Mucosa of stomach (tissue), 1 donor: ENCODE data around the gene CLDN16.

Experiments
- H3K27me3 ChIP-seq: one replicate; pipeline ENCODE4 v1.7.0; 2013; ENCODE audit warnings: mild to moderate bottlenecking, low read length; ENCODE audit not compliant: control insufficient read depth, insufficient read depth
- H3K36me3 ChIP-seq: one replicate; pipeline ENCODE4 v1.7.0; 2013; ENCODE audit warnings: low read length; ENCODE audit not compliant: control insufficient read depth, insufficient read depth
- H3K4me1 ChIP-seq: one replicate; pipeline ENCODE4 v1.7.0; 2013; ENCODE audit warnings: mild to moderate bottlenecking, low read length; ENCODE audit not compliant: control insufficient read depth, insufficient read depth
- H3K4me3 ChIP-seq: one replicate; pipeline ENCODE4 v1.7.0; 2013; ENCODE audit warnings: low read length
- H3K9ac ChIP-seq: one replicate; pipeline ENCODE4 v1.7.0; 2013; ENCODE audit warnings: mild to moderate bottlenecking, low read length, moderate library complexity
- H3K9me3 ChIP-seq: one replicate; pipeline ENCODE4 v1.7.0; 2013; ENCODE audit warnings: mild to moderate bottlenecking, low read length, moderate library complexity; ENCODE audit not compliant: control insufficient read depth
- donor health status: Pancreatic carcinoma.

CLDN16 gene

GRCh38 chr3:190425833-190426232 lies 37.9 kb downstream of the CLDN16 start:
- Histone ChIP-seq H3K9ac (no peak overlapping the region), H3K27me3 (no peaks in the 10 kb centered on the region), H3K4me1 (no peaks in the 10 kb centered on the region), H3K36me3 (no peaks in the 10 kb centered on the region), H3K9me3 (no peaks in the 10 kb centered on the region), H3K4me3 (no peak overlapping the region)

- no peaks in the 10 kb centered on the region for H3K4me1 ChIP-seq
- H3K4me3 ChIP-seq: no peak overlapping the region
- no peaks in the 10 kb centered on the region for H3K36me3 ChIP-seq
- no peaks in the 10 kb centered on the region for H3K9me3 ChIP-seq
- no peaks in the 10 kb centered on the region for H3K27me3 ChIP-seq
- no peak overlapping the region for H3K9ac ChIP-seq
Observed at GRCh38 chr3:190426806-190427507, 39.0 kb downstream of the CLDN16 start.

- no peak overlapping the region for H3K4me3 ChIP-seq
- no peaks in the 10 kb centered on the region for H3K36me3 ChIP-seq
- no peaks in the 10 kb centered on the region for H3K9me3 ChIP-seq
- no peaks in the 10 kb centered on the region for H3K4me1 ChIP-seq
- H3K27me3 ChIP-seq: no peaks in the 10 kb centered on the region
- H3K9ac ChIP-seq: no peak overlapping the region
Observed at GRCh38 chr3:190429681-190430080, 41.7 kb downstream of the CLDN16 start.

DNA sequence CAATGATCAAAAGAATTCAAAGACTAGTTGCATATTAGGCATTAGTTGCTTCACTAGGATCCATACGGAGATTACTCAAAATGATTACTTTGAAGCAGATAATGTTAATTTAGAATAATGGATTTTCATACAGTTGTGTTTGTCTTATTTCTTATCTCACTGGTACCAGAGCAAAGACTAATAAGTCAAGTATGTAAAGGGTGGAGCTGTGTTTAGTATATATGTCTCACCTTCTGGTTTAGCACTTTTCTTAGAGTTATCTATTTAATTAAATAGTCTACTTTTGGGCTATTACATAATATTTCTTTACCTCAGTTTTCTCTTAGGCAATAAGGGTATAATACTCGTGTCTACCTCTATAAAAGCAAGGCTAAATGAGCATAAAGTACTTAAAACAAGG lies 42.9 kb downstream of the CLDN16 start:
- H3K27me3 ChIP-seq: no peaks in the 10 kb centered on the region

GRCh38 chr3:190432216-190432615 lies 44.3 kb downstream of the CLDN16 start:
- H3K9ac ChIP-seq: no peak overlapping the region
- no peaks in the 10 kb centered on the region for H3K36me3 ChIP-seq
- H3K4me3 ChIP-seq: no peak overlapping the region
- no peaks in the 10 kb centered on the region for H3K27me3 ChIP-seq
- H3K9me3 ChIP-seq: no peaks in the 10 kb centered on the region
- H3K4me1 ChIP-seq: no peaks in the 10 kb centered on the region

More for the DNA sequence above, 42.9 kb downstream of the CLDN16 start:
- Histone ChIP-seq H3K4me1 (no peaks in the 10 kb centered on the region), H3K4me3 (no peak overlapping the region), H3K9me3 (no peaks in the 10 kb centered on the region), H3K36me3 (no peaks in the 10 kb centered on the region), H3K9ac (no peak overlapping the region)

DNA sequence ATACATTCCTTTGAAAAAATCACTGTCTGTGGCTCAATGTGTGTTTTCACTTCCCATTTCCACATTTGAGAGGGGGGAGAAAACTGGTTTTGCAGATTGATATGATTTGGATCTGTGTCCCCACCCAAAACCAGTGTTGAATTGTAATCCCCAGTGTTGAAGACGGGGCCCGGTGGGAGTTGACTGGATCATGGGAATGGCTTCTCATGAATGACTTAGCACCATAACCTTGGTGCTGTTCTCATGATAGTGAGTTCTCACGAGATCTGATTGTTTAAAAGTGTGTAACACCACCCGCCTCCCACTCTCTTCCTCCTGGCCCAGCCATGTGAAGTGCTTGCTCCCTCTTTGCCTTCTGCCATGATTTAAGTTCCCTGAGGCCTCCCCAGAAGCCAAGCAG lies 45.7 kb downstream of the CLDN16 start:
- no peaks in the 10 kb centered on the region for H3K36me3 ChIP-seq
- H3K9me3 ChIP-seq: no peaks in the 10 kb centered on the region
- no peaks in the 10 kb centered on the region for H3K27me3 ChIP-seq
- H3K4me3 ChIP-seq: no peak overlapping the region
- no peaks in the 10 kb centered on the region for H3K4me1 ChIP-seq
- no peak overlapping the region for H3K9ac ChIP-seq

DNA sequence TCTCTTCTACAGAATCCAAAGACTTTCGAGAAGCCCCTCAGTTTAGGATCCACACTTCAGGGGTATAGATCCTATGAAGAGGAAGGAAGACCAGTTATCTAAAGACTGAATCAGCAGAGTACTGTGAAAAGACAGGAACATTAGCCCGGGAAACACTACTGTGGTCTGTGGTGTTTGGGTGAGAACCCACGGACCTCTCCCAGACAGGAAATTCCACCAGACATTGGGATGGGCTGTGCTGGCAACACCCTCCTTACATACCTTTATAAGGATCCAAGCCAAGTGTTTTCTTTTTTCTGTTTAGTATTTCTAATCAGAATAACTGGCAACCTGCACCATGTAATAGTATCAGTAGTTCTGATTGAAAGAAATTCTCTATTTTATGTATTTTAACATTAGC lies 47.7 kb downstream of the CLDN16 start:
- no peaks in the 10 kb centered on the region for H3K36me3 ChIP-seq
- H3K9me3 ChIP-seq: no peaks in the 10 kb centered on the region
- H3K4me3 ChIP-seq: no peak overlapping the region
- no peaks in the 10 kb centered on the region for H3K27me3 ChIP-seq
- H3K4me1 ChIP-seq: no peaks in the 10 kb centered on the region
- H3K9ac ChIP-seq: no peak overlapping the region

- Histone ChIP-seq H3K4me3 (no peak overlapping the region), H3K9me3 (no peaks in the 10 kb centered on the region), H3K9ac (no peak overlapping the region), H3K4me1 (no peaks in the 10 kb centered on the region), H3K36me3 (no peaks in the 10 kb centered on the region), H3K27me3 (no peaks in the 10 kb centered on the region)
Observed at GRCh38 chr3:190436331-190436730, 48.4 kb downstream of the CLDN16 start.

DNA sequence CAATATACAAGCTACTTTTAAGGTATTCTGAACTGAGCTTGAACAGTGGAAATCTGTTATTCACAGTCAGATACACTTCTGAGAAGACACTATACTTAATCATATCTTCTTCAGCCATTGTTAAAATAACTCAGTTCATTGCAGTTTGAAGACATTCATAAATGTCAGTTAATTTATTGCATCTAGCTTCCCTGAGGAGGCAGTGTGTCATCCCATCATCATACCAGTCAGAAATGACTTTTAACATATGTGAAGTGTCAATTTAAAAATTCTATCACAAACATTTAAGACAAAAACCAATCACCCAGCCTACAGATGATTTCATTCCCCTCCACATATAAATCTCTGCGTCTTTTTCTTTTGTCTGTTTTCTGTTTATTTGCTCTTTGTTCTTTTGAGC lies 54.3 kb downstream of the CLDN16 start:
- H3K36me3 ChIP-seq: no peaks in the 10 kb centered on the region
- H3K4me1 ChIP-seq: no peaks in the 10 kb centered on the region
- no peak overlapping the region for H3K4me3 ChIP-seq
- no peaks in the 10 kb centered on the region for H3K9me3 ChIP-seq
- no peaks in the 10 kb centered on the region for H3K27me3 ChIP-seq
- H3K9ac ChIP-seq: no peak overlapping the region

- Histone ChIP-seq H3K9ac (no peak overlapping the region), H3K4me1 (no peaks in the 10 kb centered on the region), H3K9me3 (no peaks in the 10 kb centered on the region), H3K27me3 (no peaks in the 10 kb centered on the region), H3K4me3 (no peak overlapping the region), H3K36me3 (no peaks in the 10 kb centered on the region)
Observed at GRCh38 chr3:190443257-190443656, 55.3 kb downstream of the CLDN16 start.

DNA sequence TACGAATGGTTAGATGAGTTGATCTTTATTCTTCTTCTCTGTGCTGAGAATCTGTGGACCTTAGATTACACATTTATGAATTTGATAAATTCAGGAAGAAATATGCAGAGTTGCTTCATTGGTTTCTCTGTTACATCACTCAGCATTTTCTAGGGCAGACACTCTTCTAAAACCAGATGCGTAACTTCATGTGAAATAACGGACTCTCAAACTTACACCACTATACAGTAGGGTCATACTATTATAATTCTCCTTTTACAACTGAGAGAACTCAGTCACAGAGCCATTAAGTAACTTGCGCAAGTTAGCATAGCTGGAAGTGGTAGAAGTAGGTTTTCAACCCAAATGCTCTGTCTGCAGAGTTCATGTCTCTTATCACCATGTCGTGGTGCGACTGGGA lies 56.0 kb downstream of the CLDN16 start:
- Histone ChIP-seq H3K9ac (no peak overlapping the region), H3K9me3 (no peaks in the 10 kb centered on the region), H3K36me3 (no peaks in the 10 kb centered on the region), H3K27me3 (no peaks in the 10 kb centered on the region), H3K4me3 (no peak overlapping the region), H3K4me1 (no peaks in the 10 kb centered on the region)

DNA sequence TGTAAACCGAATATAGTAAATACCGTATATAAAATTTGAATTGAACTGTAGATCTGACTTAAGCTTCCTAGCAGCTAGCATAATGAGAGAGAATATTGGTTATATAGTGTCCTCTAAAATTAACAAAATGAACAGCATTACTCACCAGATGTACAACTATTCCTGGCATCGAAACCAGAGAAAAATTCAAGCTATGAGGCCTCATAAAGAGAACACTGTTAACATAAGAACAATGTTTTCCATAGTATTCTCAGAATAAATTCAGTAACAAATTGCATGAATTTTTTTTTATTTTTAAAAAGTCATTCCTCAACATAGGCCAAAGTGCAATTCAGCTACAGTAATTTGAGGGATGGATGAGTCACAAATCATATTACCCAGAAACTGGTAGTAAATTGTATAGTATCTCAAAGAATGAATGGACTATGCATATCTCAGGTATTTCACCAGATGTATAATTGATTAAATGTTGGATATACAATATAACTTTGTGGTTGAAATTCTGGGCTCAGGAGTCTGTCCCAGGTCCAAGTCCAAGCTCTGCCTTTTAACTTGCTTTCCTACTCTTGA lies 56.7 kb downstream of the CLDN16 start:
- Histone ChIP-seq H3K4me1 (no peaks in the 10 kb centered on the region), H3K27me3 (no peaks in the 10 kb centered on the region), H3K9me3 (no peaks in the 10 kb centered on the region), H3K9ac (no peak overlapping the region), H3K4me3 (no peak overlapping the region), H3K36me3 (no peaks in the 10 kb centered on the region)
